GM21515 (cell line): ENCODE measurements around the gene IL3.

Experiments used
- ATAC-seq: cut with Tn5 transposase; IDR thresholded peaks from one replicate; pipeline ENCODE4 v1.9.1; 2021; ENCODE audit not compliant: unreplicated experiment

The IL3 gene

DNA sequence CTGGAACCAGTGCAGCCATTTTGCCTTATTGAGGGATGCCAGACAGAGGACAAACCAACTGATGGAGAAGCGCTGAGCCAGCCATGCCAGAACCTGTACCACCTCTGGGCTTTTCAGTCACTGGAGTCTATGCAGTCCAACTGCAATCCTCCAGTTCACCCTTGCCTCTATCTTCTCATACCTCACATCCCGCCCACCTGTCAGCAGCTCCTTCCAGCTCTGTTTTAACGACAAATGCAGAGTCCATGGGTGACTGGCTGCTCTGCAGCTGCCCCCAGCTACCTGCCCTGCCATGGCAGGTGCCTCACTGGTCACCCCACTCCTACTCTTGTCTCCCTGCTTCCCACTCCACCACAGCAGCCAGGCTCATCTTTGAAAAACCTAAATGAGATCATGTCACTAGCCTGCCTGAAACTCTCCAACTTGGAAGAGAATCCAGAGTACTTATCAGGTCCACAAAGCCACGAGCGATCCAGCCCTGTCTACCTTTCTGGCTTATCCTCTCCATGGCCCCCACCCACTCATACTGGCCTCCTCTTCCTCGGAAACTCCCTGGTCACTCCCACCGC, 35.0 kb upstream of the IL3 start:
- no peak for ATAC-seq

DNA sequence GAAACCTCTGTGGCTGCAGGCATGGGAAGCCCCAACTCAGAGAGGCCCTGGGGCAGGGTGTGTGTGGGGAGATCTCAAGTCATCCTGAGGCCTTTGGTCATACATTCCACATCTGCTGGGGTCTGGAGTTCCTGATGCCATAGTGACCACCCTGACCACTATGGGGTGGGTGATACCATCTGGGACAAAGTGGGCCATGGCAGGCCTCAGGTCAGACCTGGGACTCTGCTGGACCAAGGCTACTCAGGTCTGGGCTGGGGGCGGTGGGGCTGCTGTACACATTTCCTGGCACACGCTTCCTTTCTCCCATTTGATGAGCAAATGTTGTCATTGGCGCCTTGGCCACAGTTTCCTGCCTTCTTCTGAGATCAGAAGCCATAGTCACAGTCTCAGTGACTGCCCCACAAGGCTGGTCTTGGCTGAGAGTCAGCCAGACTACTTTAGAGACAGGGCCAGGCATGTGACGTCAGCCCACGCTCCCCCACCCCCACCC, 33.9 kb upstream of the IL3 start:
- ATAC-seq: no peak

DNA sequence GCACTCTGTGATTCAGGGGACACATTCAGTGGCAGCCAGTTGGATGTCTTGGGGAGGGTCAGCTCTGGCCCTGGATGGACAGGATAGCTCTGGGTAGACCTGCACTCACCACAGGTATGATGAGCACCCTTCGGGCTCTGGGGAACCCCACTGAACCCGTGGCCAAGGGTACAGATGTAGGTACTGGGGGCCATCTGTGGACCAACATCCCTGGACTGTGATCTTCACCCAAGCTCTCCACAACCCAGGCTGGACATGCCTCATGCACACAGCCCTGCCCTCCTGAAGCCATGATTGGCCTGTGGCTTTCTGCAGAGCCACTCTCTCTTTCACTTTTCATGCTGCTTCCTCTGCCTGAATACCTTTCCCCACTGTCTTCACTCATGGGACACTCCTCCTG, 33.4 kb upstream of the IL3 start:
- ATAC-seq: peak; percentile 51

DNA sequence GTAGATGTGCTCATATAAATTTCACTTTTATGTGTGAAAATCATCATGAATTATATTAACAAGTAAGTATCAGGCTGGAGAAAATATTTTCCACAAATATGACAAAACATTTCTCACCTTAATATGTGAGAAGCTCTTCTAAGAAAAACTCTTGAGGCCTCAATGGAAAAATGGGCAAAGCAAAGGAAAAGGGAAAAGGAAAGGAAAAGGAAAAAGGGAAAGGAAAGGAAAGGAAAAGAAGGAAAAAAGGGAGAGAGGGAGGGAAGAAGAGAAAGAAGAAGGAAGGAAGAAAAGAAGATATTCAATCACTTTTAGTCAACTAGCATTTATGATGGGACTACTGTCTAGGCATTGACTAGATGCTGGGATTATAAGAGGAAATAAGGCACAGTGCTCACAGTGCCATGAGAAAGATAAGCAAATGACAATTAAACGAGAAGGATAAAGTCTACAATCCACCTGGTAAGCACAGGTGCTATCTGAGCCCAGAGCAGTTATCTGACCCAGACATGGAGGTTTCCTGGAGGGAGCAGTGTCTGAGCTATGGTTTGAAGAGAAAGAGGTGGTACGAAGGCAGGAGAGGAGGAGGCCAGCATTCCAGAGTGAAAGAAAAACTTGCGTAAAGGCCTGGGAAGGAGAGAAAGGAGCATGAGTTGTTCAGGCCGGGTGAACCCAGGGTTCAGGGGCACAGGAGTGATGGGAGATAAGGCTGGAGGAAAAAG, 30.7 kb upstream of the IL3 start:
- no peak for ATAC-seq

DNA sequence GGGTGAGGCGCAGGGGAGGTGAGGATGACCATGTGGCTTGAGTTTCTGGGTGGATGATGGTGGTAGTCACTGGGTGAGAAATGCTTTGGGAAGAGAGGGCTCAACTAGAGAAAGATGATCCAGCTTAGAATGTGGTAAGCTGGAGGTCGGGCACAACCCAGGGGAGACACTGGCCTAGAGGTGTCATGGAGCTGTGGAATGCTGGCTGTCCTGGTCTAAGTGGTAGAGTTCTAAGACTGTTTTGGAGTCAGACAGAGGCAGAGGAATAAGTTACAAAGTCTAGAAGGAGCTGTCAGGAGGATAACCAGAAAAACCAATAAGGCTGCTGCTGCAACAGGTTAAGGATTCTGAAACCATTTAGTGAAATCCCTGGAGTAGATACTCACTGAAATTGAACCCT, 29.8 kb upstream of the IL3 start:
- ATAC-seq: no peak

DNA sequence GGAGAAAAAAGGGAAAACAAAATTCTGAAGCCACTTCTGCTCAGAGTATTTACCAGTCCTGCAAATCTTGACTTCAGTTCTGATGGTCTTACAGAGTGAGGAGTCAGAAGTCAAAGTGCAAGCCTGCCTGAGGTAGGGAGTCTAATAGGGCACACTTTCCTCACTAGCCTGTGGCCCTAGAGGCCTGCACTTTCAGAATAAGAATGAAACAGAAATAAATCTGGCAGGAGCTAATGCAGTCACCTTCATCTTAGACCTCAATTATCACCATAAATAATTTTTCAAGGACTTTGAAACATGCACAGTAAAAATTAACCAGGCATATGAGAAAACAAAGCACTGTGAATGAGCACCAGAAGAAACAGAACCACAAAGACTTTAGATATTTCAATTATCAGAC, 28.3 kb upstream of the IL3 start:
- ATAC-seq: no peak

DNA sequence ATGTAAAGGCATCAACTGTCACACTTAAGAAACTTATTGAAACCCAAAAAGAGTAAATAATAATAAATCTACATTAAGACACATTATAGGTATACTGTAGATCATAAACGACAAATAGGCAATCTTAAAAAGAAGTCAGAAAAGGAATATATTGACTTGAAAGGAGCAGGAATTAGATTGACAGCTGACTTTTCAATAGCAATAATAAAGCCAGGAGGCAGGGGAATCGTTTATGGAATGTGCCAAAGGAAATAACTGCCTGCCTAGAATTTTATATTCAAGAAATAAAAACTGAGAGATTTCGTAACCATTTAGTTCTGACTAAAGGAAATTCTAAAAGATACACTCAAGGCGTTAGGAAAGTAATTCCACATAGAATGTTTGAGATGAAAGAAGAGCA, 27.3 kb upstream of the IL3 start:
- ATAC-seq: no peak

DNA sequence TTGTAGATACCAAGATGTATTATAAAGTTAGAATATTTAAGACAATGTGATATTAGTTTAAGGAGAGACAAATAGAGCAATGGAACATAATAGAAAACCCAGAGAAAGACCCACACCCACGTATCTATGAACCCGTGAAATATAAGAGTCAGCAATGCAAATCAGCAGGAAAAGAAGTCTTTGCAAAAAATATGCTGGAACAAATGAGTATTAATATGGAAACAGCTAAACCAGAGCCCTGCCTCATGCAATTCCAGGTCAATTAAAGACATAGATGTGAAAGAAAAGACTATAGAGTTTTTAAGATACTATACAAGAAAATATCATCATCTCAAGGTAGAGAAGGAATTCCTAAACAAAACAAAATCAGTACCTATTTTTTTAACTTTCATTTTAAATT, 23.1 kb upstream of the IL3 start:
- ATAC-seq: no peak

DNA sequence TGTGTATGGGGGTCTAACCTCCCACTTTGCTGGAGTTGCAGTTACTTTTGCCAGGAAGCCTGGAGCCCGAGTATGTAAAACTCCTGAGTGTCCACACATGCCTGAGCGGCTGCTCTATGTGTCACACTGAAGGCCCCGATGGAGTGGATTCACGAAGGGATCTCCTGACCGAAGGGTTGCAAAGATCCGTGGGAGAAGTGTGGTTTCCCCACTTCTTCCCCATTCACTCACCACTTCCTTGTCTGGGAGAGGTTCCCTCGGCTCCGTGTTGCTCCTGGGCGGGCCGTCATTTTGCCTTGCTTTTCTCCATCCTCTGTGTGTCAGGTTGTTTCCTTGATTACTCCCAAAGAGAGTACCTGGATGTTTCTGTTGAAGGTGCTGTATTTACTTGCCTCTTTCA, 16.2 kb upstream of the IL3 start:
- ATAC-seq: no peak

DNA sequence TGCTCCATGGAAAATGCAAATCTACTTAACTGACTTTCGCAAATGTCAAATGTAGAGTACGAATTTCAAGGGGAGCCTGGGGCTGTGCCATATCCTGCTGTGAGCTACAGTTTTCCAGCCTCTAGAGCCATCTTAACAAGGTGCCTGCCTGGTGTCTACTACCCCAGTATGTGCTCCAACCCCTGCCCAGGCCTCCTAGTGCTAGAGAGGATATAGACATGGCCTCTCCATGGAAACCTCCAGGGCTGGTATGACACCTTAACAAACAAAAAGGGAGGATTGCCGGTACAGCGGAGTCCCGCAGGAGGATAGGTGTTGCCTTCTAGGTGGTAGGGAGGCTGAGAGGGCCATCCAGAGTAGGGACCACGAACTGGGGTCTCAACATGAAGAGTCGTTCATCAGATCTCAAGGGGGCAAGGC, 13.6 kb upstream of the IL3 start:
- no peak for ATAC-seq

DNA sequence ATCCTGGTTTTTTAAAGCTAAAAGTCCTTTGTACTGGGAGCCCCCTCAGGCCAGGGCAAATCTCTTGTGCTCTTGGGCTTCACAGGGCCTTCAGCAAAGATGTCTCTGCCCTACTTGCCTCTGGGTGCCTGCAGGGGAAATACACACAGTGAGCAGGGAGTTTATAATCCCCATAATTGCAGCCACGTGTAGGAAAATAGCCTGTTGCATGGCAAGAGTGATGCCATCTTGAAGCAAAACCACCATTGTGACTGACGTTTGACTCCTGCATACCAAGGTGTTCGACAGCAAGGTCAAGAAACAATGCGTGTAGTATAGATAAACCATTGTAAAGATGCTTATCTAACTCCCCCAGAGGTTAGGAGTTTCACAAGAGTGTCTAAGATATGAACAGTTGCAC, 11.4 kb upstream of the IL3 start:
- ATAC-seq: no peak

DNA sequence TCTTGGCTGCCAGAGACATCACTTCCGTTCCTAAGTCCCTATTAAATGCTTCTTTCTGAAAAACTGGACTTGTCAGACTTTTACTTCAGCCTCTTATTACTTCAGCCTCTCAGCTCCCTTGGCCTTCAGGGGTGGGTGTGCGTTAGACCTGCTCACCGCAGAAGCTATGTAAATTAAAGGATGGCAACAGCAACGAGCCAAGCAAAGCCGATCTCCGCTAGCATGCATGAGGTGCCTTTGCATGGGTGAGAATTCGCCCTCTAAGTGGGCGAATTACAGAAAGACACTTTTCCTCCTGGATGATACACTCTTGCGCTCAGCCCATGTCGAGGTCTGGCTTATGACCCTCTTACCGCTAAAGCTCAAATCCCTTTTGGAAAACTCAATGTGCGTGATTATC, 10.9 kb upstream of the IL3 start:
- ATAC-seq: no peak

DNA sequence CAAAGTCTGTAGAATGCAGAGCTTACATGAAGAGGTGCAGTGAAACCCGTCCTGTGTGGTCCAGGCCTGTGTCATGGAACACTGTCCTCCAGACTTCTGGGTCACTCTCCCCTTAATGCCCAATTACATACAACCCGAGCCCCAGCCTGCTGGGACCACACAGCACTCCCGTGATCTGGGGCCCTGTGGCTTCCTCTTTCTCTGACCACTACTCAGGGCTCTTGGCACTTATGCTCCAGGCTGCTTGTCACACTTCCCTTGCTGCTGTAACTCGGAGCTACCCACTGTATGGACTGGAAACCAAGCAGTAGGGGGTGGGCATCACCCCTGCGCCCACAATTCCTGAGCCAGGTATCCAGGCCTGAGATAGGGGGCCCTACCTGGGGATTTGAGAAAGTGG, 10.3 kb upstream of the IL3 start:
- ATAC-seq: no peak

DNA sequence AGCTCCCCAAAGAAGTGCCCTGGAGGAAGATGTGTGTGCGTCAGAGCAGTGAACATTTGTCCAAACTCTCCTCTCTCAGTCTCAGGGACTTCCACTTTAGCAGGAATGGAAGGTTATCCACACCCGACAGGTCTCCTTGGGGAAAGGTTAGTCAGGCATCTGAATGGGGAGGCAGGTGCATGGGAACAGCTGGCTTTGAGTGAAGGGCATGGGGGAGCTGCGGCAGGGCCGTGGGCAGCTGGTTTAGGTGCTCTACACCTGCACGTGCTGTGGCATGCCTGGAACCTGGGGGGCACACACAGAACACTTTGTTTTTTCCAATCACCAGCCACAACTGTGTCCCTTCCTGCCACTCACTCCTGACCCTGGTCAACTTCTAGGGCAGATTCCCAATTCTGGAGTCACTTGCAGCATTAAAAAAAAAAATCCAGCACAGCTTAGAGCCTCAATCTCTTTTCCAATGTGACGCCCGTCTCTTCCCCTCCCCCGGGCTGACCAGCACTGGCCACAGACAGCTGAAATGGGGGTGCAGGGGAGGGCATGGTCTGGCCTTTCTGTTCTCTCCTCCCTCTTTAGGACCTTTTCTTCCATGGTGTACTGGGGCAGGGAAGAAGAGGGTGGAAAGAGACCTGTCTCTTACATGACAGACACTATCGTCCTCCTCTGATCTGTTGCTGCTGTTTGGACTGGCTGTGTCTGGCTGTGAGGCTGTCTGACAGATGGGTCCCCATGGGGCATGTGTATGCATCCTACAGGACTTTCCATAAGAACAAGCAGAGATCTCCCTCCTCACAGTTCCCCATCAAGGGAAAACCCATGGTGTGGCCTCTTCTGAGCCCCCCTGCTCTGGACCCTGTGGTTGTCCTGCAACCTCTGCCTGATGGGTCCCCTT, 9.5 kb upstream of the IL3 start:
- ATAC-seq: no peak

DNA sequence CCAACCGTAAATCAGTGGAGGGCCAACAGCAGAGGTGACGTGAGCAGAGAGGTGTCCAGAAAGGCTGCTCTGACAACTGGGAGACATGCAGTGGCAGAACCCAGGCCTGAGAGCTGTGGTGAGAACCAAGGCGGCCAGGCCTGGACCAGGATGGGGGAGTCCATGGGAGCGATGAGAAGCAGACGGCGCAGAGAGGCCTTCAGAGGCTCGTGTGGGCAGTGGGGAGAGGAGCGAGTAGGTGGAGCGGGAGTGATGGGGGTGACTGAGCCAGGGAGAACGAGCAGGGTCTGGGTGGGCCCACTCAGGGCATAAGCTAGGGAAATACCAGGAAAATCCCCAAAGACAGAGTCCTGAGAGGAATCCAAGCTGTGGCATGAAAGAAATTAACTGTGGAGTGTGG, 7.9 kb upstream of the IL3 start:
- no peak for ATAC-seq

DNA sequence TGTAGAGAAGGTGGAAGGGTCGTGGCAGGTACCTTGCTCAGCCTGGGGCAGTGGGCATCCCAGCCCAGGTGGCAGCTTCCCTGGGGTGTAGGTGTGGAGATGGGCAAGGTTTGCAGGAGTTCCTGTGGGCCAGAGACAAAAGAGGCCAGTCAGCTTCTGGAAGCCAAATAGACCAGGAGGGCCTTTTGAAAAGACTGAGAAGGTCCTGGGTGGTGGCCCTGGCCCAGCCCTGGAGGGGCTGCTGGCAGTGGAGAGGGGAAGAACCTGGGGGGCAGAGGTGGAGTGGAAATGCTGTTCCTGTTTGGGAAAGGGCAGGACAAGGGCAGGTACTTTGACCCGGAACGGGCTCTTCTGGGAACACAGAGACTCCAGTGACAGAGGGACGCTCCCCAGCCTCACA, 7.0 kb upstream of the IL3 start:
- no peak for ATAC-seq

DNA sequence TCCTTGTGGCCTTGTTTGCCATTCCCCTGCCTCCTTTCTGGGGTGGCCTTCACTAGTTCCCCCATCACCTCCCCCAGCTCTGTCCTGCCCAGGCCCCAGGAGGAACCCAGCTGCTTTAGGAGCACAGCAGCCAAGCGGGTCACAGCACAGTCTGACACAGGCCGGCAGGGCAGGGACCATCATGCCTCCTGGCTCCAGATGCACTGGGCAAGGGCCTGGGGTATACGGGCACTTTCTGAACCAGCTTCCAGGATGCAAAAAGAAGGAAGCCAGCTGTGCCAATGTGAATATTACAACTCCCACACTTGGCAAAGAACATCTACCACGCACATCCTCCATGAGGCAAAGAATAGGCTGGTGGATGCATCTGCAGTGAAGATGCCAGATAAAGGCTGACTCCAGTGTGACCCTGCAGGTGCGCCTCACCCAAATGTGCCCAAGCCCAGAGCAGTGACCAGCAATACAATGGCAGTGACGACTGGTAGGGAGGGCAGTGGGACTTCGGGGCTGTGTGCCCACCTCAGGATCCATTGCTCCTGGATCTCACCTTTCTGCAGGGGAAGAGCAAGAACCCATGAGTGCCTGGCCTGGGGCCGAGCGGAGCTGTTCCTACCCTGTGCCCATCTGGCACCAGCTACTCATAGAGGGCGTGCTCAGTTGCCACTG, 6.3 kb upstream of the IL3 start:
- no peak for ATAC-seq

DNA sequence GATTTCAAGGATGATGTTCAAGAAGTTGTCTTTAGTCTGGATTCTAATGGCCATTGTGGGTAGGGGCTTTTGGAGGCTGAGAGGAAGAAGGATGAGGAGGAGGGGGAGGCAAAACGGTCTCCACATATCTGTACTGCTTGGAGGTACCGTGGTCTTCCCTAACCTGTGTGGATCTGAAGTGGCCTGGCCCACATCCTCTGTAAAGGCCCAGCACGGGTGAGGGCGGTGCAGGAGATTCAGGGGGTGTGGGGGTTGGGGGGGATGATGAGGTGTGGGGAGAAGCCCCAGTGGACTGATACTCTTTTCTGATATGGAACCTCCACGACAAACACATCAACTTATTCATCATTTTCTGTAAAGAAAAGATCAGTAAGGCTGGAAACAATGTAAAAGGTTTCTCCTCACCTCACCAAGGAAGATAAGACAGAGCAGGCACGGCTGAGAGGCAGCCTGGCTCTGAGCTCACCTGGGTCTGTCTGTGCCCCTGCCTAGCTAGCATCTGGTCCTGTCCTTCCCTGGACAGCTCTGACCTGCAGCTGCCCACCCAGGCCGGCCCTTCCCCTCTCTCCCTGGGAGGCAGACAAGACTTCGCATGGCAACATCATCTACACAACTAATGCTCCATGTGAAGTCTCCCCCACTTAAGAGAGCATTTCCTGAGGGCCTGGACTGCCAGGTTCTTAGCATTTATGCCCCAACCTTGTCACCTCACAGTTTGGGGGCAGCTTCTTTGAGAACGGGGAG, 5.6 kb upstream of the IL3 start:
- no peak for ATAC-seq

DNA sequence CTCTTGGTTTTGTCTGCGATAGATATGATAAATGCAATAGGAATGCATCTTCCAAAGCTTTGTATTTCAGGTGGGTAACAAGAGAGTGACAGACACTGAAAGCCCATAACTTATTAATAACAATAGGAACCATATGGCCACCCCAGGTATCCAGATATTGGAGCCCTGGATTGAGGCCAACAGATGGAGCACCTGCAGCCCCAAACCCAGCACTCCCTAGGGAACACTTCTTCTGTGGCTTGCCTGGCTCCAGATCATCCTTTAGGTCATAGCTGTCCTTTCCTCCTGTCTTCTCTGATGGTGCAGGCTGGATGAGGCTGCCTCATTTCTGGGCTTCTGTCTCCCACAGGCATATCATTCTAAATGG, 5.0 kb upstream of the IL3 start:
- ATAC-seq: no peak

DNA sequence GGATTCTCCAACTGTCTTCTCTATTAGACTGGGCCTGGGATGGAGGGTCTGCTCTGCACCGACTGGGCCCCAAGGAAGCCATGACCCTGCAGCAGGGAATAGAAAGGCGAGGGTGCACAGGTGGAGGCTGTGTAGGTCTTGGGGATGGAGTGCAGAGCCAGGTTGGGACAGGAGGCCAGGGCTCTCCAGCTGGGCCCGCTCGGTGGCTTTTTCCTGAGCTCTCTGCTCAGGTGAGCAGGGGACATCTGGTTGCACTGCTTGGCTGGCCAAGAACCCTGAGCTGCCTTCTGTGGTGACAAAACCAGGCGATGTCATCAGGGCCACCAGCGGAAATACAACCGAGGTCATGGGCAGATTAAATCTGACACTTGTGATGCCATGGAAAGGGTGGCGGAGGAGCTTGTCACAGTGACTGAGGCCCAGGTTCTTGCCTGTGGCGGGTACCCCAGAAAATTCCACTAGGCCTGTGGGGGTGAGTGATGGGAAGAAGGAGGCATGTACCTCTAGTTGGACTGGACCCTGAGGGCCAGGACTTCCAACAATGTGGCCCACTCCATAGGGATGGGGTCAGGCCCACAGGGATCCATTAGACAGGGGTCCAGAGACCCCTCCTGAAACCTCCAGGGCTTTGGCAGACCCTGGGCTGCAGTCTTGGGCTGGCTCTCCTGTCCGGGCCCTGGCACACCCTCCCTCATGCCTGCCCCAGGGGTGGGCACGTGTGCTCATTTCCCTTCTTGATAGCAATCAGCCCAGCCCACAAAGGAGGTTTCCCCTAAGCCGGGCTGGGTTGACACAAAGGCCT, 4.4 kb upstream of the IL3 start:
- ATAC-seq: no peak
